GM18499 (cell line): ENCODE data around the gene FAM227B.
A peak's percentile ranks its signal among the peaks of the same experiment; 100 is the strongest.
"Not testable (repeated sequence)": the region's sequence is repeated elsewhere in the genome, so short reads cannot be mapped to it uniquely, and the experiment has no call there.

Source experiments
- ATAC-seq: cut with Tn5 transposase; IDR thresholded peaks from one replicate; pipeline ENCODE4 v1.9.1; 2021; ENCODE audit warnings: moderate number of reproducible peaks; ENCODE audit not compliant: insufficient read depth, unreplicated experiment

The FAM227B gene

GRCh38 chr15:49620658-49621368 is at the start of gene FAM227B, which contains the start of gene DTWD1:
FAM227B (minus strand) TSS chr15:49620818; CDS start chr15:49615171, 5,647 bp downstream.
DTWD1 (plus strand) TSS chr15:49621048; CDS start chr15:49625168, 4,120 bp downstream.
- peak; percentile 97 for ATAC-seq

- no peak for ATAC-seq
Observed at GRCh38 chr15:49669288-49669687, 48.7 kb upstream of the FAM227B start.

GRCh38 chr15:49666486-49666885 is 45.9 kb upstream of the FAM227B start:
- not testable (repeated sequence) for ATAC-seq

- ATAC-seq, result no peak
Observed at GRCh38 chr15:49664716-49665115, 44.1 kb upstream of the FAM227B start.

GRCh38 chr15:49656734-49657133 is 36.1 kb upstream of the FAM227B start:
- no peak for ATAC-seq

- ATAC-seq, result no peak
Observed at GRCh38 chr15:49652922-49653321, 32.3 kb upstream of the FAM227B start.

GRCh38 chr15:49650676-49651075 is 30.1 kb upstream of the FAM227B start:
- no peak for ATAC-seq

- ATAC-seq, result no peak
Observed at GRCh38 chr15:49649987-49650386, 29.4 kb upstream of the FAM227B start.

GRCh38 chr15:49646891-49647290 is 26.3 kb upstream of the FAM227B start:
- ATAC-seq, result no peak

- ATAC-seq, result no peak
Observed at GRCh38 chr15:49645941-49646340, 25.3 kb upstream of the FAM227B start.

GRCh38 chr15:49645277-49645676 is 24.7 kb upstream of the FAM227B start:
- ATAC-seq, result no peak

- no peak for ATAC-seq
Observed at GRCh38 chr15:49644364-49644794, 23.8 kb upstream of the FAM227B start.

GRCh38 chr15:49637857-49638256 is 17.2 kb upstream of the FAM227B start:
- no peak for ATAC-seq

- ATAC-seq, result no peak
Observed at GRCh38 chr15:49628379-49628778, 7.8 kb upstream of the FAM227B start.

GRCh38 chr15:49627407-49627877 is 6.8 kb upstream of the FAM227B start:
- ATAC-seq, result no peak

GRCh38 chr15:49625460-49626036 is 4.9 kb upstream of the FAM227B start:
- ATAC-seq, result no peak

- ATAC-seq, result no peak
Observed at GRCh38 chr15:49624056-49624455, 3.4 kb upstream of the FAM227B start.

- no peak for ATAC-seq
Observed at GRCh38 chr15:49622561-49622960, 1.9 kb upstream of the FAM227B start.

GRCh38 chr15:49621887-49622286 is 1.3 kb upstream of the FAM227B start:
- ATAC-seq, result no peak

- ATAC-seq, result no peak
Observed at GRCh38 chr15:49621401-49621811, 788 bp upstream of the FAM227B start.

- ATAC-seq, result no peak
Observed at GRCh38 chr15:49620199-49620598, 419 bp downstream of the FAM227B start.

- ATAC-seq, result no peak
Observed at GRCh38 chr15:49619226-49619625, 1.4 kb downstream of the FAM227B start.
